GM18867 (cell line): ENCODE data around the gene PRRT1B.
"Not testable (repeated sequence)": the region's sequence is repeated elsewhere in the genome, so short reads cannot be mapped to it uniquely, and the experiment has no call there.

ENCODE experiments used
- ATAC-seq: cut with Tn5 transposase; IDR thresholded peaks from one replicate; pipeline ENCODE4 v1.9.1; 2021; ENCODE audit warnings: mild to moderate bottlenecking, moderate library complexity; ENCODE audit not compliant: unreplicated experiment

Gene PRRT1B

DNA sequence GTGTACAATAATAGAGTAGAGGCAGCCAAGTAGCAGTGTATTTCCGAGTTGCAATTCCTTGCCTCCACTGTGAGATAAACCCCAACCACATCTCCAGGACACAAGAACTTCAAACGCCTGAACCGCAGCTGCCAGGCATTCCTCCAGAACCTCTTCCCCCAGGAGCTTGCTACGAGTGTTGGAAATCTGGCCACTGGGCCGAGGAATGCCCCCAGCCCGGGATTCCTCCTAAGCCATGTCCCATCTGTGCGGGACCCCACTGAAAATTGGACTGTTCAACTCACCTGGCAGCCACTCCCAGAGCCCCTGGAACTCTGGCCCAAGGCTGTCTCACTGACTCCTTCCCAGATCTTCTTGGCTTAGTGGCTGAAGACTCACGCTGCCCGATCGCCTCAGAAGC, 3.9 kb downstream of the PRRT1B start:
- not testable (repeated sequence) for ATAC-seq

DNA sequence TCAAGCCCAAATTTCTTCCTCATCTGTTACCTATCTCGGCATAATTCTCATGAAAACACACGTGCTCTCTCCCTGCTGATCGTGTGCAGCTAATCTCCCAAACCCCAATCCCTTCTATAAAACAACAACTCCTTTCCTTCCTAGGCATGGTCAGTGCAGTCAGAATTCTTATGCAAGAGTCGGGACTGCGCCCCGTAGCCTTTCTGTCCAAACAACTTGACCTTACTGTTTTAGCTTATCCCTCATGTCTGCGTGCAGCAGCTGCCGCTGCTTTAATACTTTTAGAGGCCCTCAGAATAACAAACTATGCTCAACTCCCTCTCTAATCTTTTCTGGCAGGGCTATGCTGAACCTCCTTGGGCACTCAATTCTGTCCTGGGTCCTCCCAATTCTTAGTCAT, 5.1 kb downstream of the PRRT1B start:
- ATAC-seq, result not testable (repeated sequence)

DNA sequence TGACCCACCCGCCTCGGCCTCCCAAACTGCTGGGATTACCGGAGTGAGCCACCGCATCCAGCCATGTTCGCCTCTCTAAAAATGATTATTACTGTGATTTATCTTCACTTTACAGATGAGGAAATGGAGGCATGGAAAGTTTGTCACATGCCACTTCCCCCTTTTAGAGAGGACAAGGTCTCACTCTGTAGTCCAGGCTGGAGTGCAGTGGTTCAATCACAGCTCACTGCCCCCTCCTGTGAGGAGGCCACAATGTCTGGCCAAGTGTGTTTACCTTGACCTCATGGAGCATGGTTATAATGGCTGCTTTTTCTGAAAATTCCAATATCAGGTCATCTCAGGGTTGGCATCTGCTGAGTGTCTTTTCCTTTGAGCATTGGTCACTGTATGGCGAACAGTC, 6.7 kb downstream of the PRRT1B start:
- ATAC-seq, result no peak

DNA sequence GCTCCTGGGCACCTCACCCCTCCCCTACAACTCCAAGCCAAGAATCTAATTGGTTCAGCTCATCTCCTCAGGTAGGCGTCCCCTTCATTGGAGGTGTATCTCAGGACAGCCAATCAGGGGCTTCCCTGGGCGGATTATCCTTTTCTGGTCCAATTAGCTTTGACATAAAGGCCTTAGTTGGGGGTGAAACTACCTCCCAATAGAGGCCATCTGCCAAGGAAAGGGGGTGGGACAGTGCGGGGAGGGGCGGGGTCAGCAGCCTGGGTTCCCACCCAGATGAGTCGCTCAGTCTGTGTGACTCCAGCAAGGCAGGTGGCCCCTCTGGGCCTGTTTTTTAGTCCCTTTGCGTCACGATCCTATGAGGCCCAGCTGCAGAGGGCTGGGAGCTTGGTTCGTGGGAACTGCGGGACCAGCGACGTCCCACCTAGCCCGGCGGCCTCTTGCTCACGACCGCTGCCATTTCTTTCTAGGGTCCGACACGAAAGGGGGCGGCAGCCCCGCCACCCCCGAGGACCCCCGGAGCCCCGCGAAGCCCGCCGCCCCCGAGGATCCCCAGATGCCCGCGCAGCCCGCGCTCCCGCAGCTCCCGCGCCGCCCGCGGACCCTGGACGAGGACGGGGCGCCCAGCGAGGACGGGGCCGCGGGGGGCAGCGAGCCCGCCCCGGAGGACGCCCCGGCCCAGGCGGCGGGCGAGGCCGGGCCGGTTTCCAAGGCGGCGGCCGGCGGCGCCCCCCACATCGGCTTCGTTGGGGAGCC, 8.9 kb downstream of the PRRT1B start:
- ATAC-seq, result no peak

DNA sequence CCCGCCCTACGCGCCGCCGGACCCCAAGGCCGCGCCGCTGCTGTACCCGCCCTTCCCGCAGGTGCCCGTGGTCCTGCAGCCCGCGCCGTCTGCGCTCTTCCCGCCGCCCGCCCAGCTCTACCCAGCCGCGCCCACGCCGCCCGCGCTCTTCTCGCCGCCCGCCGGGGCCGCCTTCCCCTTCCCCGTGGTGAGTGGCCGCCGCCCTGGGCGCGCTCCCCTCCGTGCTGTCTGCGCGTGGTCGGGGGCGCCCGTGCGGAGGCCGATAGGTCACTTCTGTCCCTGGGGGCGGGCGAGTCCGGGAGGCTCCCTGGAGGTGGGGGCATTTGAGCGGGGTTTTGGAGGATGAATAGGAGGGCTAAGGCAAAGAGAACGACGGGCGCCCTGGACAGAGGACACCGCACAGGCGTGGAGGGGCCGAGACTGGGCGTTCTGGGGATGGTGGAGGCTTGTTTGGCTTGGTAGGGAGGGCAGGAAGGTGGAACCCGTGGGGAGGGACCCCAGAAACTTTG, 9.6 kb downstream of the PRRT1B start:
- ATAC-seq, result no peak

DNA sequence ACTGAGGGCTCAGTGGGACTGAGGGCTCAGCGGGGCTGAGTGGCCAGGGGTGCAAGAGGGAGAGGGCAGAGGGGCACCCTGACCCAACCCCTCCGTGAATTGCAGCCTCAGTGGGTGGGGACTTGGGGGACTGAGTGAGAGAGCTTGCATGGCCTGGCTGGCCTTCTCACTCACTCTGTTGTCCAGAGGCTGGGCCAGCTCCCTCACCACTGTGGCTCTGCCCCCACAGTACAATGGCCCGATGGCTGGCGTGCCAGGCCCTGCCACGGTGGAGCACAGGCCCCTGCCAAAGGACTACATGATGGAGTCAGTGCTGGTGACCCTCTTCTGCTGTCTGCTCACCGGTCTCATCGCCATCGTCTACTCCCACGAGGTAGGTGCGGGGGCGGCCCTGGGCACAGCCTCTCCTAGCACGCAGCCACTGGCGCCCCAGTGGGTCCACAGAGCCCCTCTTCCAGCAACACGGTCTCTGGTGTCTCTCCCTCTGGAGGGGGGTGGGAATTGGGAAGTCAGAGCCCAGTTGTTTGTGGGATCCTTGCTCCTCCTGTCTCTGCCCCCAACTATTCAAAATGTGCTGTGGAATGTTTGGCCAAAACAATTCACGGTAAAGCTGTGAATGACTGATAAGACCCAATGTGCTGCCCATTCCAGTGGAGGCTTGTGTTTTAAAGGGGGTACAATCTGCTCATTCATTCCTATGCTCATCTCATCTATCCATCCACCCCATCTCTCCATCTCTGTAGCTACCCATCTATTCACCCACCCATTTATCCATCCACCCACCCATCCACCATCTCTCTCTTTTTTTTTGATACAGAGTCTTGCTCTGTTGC, 10.7 kb downstream of the PRRT1B start:
- ATAC-seq, result no peak

DNA sequence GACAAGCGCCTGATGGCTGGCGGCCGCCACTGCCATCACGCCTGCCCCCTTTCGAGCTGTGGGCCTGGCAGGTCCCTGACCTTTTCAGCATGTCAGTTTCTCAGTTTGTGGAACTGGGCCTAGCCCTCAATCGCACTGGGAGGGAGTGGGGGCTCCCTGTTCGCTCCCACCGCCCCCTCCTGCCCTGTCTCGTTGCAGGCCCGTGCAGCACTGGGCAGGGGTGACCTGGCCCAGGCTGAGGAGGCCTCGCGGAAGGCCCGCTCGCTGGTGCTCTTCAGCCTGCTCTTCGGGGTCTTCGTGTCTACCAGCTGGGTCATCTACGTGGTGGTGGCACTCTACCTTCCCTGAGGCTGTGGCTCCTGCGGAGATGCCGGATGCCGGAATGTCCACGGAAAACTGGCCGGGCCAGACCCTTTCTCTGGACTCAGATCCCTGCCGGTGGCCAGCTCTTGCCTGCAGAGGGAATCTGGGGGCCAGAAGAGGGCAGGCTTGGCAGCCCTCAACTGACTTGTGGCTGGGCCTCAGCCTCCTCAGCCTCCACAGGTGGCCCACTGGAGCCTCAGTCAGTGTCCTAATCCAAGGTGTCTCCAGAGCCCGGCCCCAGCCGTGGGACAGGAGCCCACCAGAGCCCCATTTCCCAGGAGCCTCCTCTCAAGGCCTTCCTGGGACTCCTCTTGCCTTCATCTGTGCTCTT, 12.7 kb downstream of the PRRT1B start:
- no peak for ATAC-seq

DNA sequence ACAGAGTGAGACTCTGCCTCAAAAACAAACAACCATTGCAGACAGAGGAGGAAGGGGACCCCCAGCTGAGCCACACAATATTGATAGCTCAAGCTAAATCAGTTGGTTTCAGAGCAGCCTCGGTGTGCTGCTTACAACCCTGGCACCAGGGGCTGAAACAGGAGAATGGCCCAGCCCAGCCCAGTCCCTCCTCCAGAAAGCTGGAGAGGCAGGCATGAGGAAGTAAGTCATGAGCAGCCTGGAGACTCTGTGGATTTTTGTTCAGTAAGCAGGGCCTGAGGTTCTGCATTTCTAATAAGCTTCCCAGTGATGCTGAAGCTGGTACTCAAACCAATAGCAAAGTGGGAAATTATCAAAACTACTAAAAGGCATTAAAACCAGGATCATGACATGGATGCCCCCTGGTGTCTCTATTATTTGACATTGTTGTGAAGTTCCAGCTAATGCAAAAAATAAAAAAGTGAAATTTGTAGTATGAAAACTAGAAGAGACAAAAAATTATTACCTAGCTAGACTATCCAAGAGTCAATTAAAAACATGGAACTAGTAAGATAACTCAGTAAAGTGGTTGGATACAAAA, 14.2 kb downstream of the PRRT1B start:
- ATAC-seq, result no peak

DNA sequence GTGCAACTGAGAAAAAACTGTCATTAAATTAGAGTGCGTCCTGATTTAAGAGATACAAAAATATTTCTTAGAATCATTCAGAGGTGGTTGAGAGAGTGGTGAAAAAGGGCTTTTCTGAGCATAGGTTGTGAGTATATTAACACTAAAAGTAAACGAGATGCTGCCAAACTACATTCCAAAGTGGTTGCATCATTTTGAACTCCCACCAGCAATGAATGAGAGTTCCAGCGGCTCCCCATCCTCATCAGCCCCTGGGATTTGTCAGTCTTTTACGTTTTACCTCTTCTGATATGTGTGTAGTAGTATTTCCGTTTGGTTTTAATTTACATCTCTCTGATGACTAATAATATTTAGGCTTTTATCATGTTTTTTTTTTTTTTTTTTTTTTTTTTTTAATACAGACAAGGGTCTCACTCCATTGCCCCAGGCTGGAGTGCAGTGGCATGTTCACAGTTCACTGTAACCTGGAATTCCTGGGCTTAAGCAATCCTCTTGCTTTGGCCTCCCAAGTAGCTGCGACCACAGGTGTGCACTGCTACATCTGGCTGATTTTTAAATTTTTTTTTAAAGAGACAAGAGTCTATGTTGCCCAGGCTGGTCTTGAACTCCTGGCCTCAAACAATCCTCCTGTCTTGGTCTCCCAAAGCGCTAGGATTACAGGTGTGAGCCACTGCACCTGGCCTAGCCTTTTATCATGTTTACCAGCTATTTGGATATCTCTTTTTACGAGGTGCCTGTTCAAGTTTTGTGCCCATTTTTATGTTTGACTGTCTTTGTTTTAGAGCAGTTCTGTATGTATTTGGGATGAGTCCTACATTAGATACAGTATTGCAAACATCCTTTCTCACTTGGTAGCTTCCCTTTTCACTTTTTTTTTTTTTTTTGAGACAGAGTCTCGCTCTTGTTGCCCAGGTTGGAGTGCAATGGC, 17.0 kb downstream of the PRRT1B start:
- ATAC-seq, result no peak

DNA sequence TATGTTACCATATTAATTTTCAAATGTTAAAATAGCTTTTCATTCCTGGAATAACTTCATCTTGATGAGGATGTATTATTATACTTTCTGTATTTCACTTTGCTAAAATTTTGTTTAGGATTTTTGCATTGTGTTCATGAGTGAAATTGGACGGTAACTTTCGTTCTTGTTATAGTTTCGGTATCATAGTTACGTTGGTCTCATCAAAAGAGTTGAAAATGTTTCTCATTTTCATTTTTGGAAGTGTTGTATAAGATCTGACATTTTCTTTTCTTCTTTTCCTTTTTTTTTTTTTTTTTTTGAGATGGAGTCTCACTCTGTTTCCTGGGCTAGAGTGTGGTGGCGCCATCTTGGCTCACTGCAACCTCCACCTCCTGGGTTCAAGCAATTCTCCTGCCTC, 20.0 kb downstream of the PRRT1B start:
- ATAC-seq, result no peak

DNA sequence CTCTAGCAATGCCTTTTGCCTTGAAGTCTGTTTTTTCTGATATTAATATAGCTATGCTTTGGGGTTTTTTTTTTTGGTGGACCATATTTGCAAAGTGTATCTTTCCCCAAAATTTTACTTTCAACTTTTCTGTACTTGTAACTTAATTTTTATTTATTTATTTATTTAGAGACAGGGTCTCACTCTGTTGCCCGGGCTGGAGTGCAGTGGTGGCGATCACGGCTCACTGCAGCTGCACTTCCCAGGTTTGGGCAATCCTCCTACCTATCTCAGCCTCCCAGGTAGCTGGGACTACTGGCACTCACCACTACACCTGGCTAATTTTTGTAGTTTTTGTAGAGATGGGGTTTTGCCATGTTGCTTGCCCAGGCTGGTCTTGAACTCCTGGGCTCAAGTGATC, 20.8 kb downstream of the PRRT1B start:
- no peak for ATAC-seq

DNA sequence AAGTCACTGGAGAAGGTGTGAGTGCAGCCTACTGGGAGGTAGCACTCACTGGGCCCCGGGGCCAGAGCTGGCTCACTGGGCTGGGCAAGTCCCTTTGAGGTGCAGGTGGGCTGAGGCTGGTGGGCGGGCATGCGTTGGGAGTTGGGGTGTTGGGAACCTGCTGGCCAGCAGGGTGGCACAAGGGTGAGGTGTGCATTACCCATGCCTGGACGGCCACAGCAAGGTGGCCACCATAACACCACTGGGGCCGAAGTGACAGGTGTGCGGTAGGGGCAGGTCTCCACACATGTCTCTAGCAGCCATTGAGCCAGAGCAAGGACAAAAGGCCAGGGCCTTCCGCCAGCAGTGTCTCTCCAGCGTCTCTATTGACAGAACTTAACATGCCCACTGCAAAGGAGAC, 22.6 kb downstream of the PRRT1B start:
- no peak for ATAC-seq

DNA sequence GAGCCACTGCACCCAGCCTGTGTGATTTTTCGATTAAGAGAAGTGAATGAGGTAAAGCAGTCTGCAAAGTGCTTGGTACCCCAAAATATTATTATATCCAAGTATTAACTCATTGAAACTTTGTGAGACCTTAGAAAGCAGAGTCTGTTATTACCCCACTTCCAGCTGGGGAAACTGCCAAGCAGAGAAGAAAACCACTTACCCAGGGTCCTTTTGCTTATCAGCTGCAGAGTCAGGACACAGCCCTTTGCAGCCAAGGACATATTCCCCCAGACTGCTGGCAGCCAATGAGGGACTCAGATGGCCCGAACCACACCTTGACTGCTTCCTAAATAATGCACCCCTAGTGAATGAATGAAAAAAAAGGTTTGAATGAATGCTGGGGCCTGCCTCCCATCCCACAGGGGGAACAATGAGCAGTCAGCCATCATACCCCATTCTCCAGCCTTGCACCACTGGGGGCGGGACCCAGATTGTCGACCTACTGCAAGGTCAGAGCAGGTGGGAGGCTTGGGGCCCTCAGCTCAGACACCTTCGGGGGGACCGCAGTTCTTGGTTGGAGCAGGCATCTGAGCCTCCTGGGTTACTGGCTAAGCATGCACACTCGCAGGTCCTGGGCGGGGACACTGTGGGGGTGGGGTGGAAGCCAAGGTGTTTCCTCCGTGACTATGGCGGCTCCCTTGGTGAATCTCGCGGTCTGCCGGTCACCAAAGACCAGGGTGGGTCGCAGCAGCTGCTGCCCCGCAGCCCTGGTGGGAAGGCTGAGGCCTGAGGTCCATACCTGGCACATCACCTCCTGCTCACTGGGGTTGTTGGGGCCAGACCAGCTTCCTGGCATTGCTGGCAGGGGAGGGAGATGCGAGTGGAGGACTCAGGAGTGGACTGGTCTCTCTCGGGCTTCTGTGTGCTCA, 29.7 kb downstream of the PRRT1B start:
- no peak for ATAC-seq

DNA sequence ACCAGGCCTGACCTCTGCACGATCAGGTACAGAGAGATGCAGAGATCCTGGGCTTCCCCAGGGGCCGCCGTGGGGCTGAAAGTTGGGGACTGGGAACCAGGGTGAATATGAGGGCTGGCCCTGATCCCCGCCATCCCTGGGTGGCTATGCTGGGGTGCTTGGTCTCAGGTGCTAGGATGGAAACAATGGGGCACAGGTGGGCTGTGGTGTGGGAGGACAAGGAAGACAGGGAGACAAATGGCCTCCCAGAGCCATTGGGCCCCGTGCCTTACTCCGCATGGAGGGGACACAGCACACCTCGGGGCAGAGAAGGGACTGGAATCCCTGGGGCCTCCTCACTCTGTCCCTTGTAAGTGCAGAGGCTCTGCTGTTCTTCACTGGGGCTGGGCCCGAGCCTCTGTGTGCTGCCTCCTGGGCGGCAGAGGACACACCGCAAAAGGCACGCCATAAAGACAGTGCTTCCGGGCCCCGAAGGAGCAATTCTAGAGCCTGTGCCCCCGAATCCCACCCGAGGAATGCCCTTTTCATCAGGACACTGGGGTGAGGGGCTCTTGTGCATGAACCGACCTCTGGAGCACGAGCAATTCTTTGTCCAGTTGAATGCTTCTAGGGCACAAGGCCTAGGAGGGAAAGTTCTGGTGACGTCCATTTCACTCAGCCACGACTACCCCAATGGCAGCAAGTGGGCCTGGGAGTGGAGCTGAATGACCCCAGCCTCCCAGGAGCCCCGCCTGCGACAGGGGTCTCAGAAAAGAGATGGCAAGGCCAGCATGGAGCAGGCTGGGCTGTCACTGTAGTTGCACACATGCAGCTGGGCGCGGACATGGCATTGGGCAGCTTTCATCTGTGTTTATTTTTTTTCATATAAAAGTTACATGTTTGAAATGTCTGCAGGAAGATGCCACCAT, 30.9 kb downstream of the PRRT1B start:
- ATAC-seq, result no peak

DNA sequence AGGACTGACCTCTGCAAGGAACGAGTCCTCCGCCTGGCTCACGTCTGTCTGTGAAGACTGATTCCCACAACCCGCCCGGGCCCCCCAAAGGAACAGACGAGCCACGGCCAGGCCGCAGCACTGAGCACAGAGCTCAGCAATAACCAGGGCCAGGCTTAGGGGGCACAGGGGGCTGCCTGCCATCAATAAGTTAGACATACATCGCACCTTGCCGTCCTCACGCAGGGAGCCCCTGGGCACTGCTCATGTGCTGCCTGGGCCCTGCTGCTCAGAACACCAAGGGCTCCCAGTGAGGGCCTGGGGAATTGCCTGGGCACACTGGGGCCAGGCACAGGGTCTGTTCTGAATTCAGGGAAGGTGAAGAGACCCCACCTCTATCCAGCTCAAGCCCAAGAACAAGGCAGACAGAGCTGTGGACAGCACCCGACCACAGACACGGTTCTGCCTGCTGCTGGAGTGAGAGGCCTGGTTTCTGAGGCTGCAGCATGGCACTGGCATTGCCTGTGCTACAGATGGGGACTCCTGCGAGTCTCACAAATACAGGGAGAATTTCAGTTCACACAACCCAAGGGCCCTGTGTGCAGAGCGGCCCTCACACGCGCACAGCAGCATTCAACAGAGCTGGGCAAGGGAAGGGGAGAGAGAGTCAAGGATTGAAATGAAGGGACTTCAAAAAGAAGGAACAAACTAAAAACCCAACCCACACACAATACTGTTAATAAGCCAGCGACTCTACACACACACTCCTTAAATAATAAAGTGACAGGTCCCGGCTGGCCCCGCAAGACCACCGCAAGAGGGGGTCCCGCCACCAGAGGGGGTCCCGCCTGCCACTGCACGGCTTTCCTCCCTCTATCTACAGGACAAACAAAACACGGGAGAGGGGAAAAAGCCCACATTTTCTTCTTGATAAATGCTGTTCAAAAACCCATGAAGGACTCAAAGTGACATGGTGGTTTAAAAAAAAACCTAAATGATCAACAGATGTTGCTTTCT, 32.0 kb downstream of the PRRT1B start:
- ATAC-seq, result no peak

DNA sequence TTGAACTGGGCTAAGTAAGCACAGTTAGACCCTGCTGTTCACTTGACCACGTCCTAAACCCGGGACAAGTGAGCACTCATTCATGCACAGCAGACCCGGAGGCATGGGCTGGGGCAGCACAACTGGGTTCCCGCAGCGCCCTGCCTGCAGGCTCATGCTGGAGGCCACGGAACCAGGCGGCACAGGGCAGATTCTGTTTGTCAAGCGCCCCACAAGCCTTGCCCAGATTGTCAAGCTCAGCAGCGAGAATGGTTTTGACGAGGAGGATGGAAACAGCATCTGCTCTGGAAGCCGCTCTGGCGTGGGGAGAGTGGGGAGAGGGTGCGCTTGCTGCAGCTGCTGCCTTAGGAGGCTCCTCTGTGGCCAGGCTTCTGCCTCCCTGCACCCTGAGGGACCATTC, 32.7 kb downstream of the PRRT1B start:
- no peak for ATAC-seq
